HUDEP-2 (cell line): Measurements from ENCODE around the gene MT1X.

Experiments used
- DNase-seq, 76 experiments: peaks; one replicate each; lab custom pipeline; 2025; ENCODE audit not compliant: unreplicated experiment in 76 of 76; lab: John Stamatoyannopoulos, UW

Gene MT1X

DNA sequence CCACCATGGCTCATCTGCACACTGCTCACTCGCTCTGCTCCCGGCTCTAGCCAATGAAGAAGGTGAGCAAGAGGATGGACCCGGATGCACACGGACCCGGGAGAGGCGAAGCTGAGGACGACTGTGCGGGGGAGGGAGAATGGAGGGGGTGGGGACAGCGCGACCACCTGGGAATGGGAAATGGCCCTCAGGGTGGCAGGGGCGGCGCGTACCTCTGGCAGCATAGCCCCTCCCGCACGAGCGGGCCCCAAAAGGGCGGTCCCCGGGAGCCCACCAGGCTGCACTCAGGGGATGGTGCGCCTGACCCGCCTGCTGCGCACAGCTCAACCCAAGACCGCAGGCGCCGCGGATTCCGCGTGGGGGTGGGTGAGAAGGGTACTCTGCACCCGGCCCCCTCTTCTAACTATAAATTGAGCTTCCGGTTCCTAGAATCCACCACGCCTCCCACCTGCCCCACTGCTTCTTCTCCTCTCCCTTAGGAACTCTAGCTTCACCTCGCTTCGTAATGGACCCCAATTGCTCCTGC is 6.5 kb upstream of the MT1X start:
- no peak for DNase-seq

- DNase-seq = no peak
Measured at GRCh38 chr16:56677474-56677873, 4.8 kb upstream of the MT1X start.

- no peak for DNase-seq
Measured at GRCh38 chr16:56679078-56679730, 3.1 kb upstream of the MT1X start.

GRCh38 chr16:56679818-56680217 is 2.5 kb upstream of the MT1X start:
- no peak for DNase-seq

GRCh38 chr16:56682703-56683397 is 580 bp downstream of the MT1X start:
- DNase-seq = peak in 1 of 76 experiments; percentile 27

GRCh38 chr16:56683424-56684172 is 1.3 kb downstream of the MT1X start:
- no peak for DNase-seq

DNA sequence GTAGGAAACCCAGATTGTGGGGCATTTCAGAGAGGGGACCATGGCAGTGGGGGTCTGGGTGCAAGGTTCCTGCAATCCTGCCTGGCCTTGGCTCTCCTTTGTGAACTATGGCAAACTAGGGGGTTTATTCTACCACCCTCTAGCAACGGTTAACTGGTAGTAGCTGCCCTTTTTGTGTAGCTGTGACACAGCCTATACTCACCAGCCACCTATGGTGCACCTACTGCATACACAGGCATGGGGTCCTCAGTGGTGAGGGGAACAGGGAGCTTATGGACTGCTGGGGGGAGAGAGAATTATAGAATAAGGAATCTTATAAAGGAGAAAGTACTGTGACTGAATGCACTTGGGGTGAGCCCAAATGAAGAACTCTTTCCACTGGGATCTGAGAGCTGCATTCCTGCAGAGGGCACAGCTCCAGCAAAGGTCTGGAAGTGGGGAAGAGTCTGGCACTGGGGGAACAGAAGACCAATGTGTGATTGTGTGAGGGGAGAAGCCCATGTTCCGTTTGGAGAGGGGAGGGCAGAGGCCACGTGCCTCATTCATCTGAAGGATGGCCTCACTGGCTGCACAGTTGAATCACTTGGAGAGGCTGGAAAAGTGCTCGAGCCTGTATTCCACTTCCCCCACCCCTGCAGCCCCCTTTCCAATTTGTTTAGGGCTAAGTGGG is 2.1 kb downstream of the MT1X start:
- no peak for DNase-seq

DNA sequence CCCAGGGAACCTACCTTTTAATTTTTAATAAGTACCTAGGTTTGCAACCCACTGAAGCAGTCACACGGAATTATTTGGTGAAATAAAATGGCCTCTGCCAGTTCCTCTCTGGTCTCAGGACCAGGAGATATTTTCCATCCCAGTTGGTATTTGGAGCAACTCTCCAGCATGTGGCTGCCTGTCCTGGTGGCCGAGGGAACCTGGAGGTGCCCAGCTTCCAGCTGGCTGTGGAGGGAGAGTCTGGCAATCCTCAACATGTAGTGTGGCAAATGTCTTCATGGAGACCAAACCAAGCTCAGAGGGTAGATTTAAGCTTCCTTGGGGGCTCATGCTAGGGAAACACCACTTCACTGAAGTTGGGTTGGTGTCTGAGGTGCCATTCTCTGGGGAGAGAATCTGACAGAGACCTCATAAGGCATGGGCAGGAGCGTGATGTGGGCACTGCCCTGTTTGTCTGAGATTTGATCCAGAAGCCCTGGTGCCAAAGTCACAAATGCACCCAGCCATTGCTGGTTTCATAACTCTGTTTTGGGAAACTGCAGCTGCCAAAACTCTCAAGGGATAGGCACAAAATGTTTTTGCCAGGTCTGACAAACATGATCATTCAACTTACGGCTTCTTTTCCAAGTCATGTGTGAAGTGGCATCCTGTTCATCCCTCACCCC is 2.8 kb downstream of the MT1X start:
- DNase-seq = no peak

DNA sequence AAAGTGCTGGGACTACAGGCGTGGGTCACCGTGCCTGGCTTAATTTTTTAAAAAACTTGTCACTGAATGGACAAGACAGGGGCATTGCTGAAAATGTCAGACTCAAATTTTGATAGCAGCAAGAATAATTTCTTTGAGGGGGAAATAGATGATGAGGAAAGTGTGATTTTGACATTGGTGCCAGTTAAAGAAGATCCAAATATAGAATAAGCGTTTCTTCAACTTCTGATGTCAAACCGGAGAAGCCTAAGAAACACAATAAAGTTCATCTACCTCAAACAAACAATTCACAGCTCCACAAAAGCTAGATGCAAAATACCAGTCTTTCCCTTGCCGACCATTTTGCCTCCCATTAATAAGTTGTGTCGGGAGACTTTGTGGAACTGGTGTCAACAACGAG is 4.5 kb downstream of the MT1X start:
- DNase-seq = no peak

DNA sequence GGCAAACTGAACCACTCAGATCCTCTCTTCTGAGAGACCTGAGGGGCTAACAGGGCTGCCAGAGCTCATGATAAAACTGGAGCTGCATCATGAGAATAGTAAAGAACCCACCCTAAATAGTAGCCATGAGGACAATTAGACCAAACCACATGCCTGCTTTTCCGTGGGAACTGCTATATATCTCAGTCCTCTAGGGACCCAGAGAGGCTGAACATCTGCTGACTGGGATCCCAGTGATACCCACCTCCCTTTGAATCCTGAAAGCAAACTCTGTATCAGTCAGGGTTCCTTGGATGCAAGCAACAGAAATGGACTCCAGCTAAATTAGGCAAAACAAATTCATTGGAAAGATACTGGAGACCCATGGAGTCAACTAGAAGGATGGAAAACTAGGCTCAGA is 6.5 kb downstream of the MT1X start:
- DNase-seq = no peak

DNA sequence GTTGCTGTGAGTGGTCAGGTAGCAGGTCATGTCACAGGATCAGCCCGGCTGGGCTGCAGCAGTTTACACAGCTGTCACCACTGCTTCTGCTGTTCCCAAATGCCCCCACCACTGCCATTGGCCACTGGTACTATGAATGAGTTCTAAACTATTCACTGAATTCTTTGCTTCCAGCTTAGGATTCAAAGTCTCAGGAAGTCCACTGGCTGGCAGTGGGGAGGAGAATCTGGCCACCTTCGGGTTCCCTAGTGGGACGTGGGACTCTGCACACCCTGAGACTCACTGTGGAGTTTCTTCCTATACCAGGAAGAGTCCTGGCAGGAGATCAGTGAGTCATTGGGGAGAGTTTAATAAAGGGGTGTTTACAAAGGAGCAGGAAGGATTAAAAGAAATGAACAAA is 6.9 kb downstream of the MT1X start:
- no peak for DNase-seq

GRCh38 chr16:56690420-56691122 is 8.3 kb downstream of the MT1X start:
- DNase-seq = no peak

DNA sequence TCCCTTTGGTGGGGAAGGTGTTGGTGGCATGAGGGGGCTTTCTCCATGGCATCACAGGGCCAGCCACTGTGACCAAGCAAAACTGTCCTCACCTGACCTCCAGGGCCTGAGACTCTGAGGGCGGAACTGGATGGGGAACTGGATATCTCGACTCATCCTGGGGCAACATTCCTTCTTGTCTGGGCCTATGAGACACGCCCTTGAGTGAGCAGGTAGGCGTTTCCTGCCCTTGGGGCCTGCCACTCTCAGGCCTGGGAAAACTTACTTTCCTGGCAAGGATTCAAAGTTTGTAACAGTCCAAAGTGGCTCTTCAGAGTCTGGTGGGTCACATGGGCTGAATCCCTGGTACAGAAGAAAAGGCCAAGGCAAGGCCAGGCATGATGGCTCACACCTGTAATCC is 9.6 kb downstream of the MT1X start:
- peak in 2 of 76 experiments; percentile 3 to 7 for DNase-seq

GRCh38 chr16:56695246-56695645 is 13.0 kb downstream of the MT1X start:
- DNase-seq = no peak

DNA sequence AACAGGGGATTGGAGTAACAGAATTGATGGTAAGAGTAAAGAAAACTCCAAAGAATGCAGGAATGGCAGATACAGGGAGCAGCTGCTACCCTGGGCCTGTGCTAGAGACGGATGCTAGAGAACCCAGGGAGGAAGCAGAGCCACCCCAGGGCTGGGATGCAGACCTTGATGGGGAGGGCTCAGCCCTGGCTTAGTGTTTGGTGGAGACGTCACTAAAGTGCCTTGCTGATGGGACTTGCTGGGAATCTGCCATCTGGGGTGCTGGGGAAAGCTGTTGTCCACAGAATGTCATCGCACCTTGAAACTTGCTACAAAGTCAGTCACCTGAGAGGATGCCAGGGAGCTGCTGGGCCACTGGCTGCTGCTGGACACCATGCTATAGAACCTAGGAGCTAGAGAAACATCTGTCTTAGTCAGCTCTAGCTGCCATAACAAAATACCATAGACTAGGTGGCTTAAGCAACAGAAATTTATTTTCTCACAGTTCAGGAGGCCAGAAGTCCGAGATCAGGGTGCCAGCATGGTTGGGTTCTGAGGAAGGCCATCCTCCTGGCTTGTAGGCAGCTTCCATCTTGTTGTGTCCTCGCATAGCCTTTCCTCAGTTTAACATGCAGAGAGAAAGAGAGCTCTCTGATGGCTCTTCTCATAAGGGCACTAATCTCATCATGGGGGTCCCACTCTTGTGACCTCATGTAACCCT is 15.3 kb downstream of the MT1X start:
- DNase-seq = no peak

DNA sequence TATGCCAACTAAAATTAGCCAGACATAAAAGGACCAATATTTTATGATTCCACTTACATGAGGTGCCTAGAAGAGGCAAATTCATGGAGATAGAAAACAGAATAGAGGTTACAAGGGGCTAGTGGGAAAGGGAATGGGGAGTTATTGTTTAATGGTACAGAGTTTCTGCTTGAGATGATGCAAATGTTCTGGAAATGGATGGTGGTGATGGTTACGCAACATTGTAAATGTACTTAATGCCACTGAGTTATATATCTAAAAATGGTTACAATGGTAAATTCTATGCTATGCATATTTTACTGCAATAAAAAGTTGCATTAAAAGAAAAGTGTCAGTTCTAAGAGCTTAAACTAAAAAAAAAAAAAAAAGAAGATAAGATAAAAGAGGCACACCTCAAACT is 17.9 kb downstream of the MT1X start:
- DNase-seq = no peak

DNA sequence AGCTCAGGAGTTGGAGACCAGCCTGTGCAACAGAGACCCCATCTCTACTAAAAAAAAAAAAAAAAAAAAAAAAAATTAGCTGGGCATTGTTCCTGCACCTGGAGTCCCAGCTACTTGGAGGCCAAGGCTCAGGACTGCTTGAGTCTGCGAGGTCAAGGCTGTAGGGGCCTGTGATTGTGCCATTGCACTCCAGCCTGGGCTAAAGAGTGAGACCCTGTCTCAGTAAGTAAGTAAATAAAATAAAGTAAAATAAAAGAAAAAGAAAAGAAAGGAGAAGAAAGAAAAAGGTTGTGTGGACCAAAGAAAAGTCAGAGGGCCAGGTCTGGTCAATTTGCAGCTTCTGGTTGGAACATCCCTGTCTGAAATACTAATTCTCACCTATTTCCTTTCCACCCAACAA is 18.4 kb downstream of the MT1X start:
- DNase-seq = no peak

- DNase-seq = no peak
Measured at GRCh38 chr16:56701534-56701933, 19.3 kb downstream of the MT1X start.

DNA sequence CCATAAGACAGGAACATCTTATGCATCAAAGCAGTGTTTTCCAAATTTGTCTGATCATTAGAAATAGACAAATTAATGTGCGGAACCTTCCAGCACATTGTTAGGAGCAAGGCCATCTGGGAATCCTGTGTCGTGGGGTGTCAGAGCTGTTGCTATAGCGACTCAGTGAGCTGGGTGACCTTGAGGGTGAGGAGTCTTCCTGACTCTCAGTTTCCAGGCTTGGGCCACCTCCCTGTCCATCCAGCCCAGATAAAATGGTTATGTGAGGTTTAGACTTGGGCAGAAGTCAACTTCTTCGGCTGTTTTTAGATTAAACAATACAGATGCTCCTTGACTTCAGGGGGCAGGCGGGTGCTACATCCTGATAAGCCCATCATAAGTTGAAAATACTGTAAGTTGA is 20.6 kb downstream of the MT1X start:
- peak in 1 of 76 experiments; percentile 9 for DNase-seq
